Lung microvascular endothelial cell (primary cell): ENCODE measurements around the gene USP1. TPM values are rescaled to one million over a fixed set of nuclear protein-coding genes. Genes with fewer than 3 reads are reported as not detected.

Experiments used
- DNase-seq, 2 donors: peaks; one replicate each; pipeline versions ENCODE4 v3.0.0 to v3.0.0-alpha.2; 2010; ENCODE audit warnings: low read depth in 2 of 2
- total RNA-seq: library from RNA; depleted of rRNA; stranded (reverse); fragments of >200 nt; gene quantifications from 2 replicates; pipeline ENCODE4 v1.2.1, GENCODE V29; 2014

USP1 gene
- total RNA-seq, 1 donor from 2014 or later: 15.7 TPM

- DNase-seq: no peak
Observed at GRCh38 chr1:62481681-62482080, 44.8 kb downstream of the USP1 start.

GRCh38 chr1:62484824-62485468 lies 48.1 kb downstream of the USP1 start:
- DNase-seq: no peak

- no peak for DNase-seq
Observed at GRCh38 chr1:62487956-62488355, 51.1 kb downstream of the USP1 start.

GRCh38 chr1:62492521-62492920 lies 55.7 kb downstream of the USP1 start:
- no peak for DNase-seq

- DNase-seq: peak in 1 of 2 donors; percentile 5
Observed at GRCh38 chr1:62493656-62494055, 56.8 kb downstream of the USP1 start.

GRCh38 chr1:62494137-62494536 lies 57.3 kb downstream of the USP1 start:
- no peak for DNase-seq

- no peak for DNase-seq
Observed at GRCh38 chr1:62500210-62500609, 63.4 kb downstream of the USP1 start.

Other genes starting within 250 kb of the USP1 start
- not detected in 2 replicates for gene L1TD1, start 242.2 kb upstream of the USP1 start, total RNA-seq
- gene KANK4, start 117.6 kb upstream of the USP1 start, total RNA-seq: not detected in 2 replicates
- gene ANGPTL3, start 160.5 kb downstream of the USP1 start, total RNA-seq: not detected in 2 replicates